ENCODE measurements around the gene CDK16. TPM values are rescaled to one million over a fixed set of nuclear protein-coding genes. Genes with fewer than 3 reads are reported as not detected.
A peak's percentile ranks its signal among the peaks of the same experiment; 100 is the strongest.

Gene CDK16
- total and polyA plus RNA-seq, 9 of the 15 experiments (the other 6 are each of a cell fraction or from before 2014, with no cell fraction given): 3.9 to 104 (median 57.5) TPM

GRCh38 chrX:47217852-47218279 is 615 bp upstream of the CDK16 start (continued):
- no peak for TF ChIP-seq MLLT1 (IDR thresholded peaks at IDR 0.05)
- TF ChIP-seq SP1 (CRISPR knock-in tag; IDR thresholded peaks at IDR 0.05): peak; percentile 84
- no peak for TF ChIP-seq RB1 (IDR thresholded peaks at IDR 0.05; ENCODE audit: low read depth)
- no peak for TF ChIP-seq NCOA1 (IDR thresholded peaks at IDR 0.05; ENCODE audit: low read depth)
- no peak for TF ChIP-seq KDM1A (IDR thresholded peaks at IDR 0.05)
- no peak for TF ChIP-seq TAF15 (IDR thresholded peaks at IDR 0.05; ENCODE audit: low read depth, low read length)
- no peak for TF ChIP-seq ETV1 (tag; conservative IDR thresholded peaks at IDR 0.05; ENCODE audit: low read depth)
- no peak for TF ChIP-seq PTBP1 (IDR thresholded peaks at IDR 0.05; ENCODE audit: low read depth, low read length)
- no peak for TF ChIP-seq ZKSCAN3 (CRISPR knock-in tag; IDR thresholded peaks at IDR 0.05)
- TF ChIP-seq MCM7 (IDR thresholded peaks at IDR 0.05): no peak
- no peak for TF ChIP-seq ZFP36 (IDR thresholded peaks at IDR 0.05; ENCODE audit: low read depth, low read length, partially characterized antibody)
- no peak for TF ChIP-seq ZC3H8 (IDR thresholded peaks at IDR 0.05)
- TF ChIP-seq ATF2 (CRISPR knock-in tag; IDR thresholded peaks at IDR 0.05): no peak
- TF ChIP-seq CXXC5 (CRISPR knock-in tag; IDR thresholded peaks at IDR 0.05): peak; percentile 41; the same call in 1 of the 2 replicates
- TF ChIP-seq ZNF3 (CRISPR knock-in tag; IDR thresholded peaks at IDR 0.05): no peak
- TF ChIP-seq STAT5A (IDR thresholded peaks at IDR 0.05; ENCODE audit: borderline replicate concordance, low read length): no peak
- no peak for TF ChIP-seq RFX1 (IDR thresholded peaks at IDR 0.05)
- TF ChIP-seq BRF1 (IDR thresholded peaks at IDR 0.05; ENCODE audit: borderline replicate concordance, extremely low read depth, insufficient read length): no peak
- no peak for TF ChIP-seq HDGF (IDR thresholded peaks at IDR 0.05)
- no peak for TF ChIP-seq AFF1 (IDR thresholded peaks at IDR 0.05; ENCODE audit: low read depth in 1 of 2, partially characterized antibody in 2 of 2)
- no peak for TF ChIP-seq ZNF12 (CRISPR knock-in tag; IDR thresholded peaks at IDR 0.05)
- TF ChIP-seq NBN (IDR thresholded peaks at IDR 0.05; ENCODE audit: low read depth): no peak
- no peak for TF ChIP-seq ZNF347 (CRISPR knock-in tag; IDR thresholded peaks at IDR 0.05; ENCODE audit: low read depth)
- TF ChIP-seq NCOA6 (IDR thresholded peaks at IDR 0.05): no peak
- no peak for TF ChIP-seq MLX (CRISPR knock-in tag; conservative IDR thresholded peaks at IDR 0.05)
